Caco-2 (cell line): ENCODE data around the gene CST9. TPM values are rescaled to one million over a fixed set of nuclear protein-coding genes. Genes with fewer than 3 reads are reported as not detected.

Experiments used
- BruUV-seq: library from RNA; stranded (reverse); fragments of 400-500 nt; replicated peaks from 2 replicates; lab custom pipeline; 2021; lab: Mats Ljungman, UMichigan
- CTCF ChIA-PET: fragments of 300-600 bp; sonication (Branson Sonifier 250); formaldehyde crosslinking; loops from one replicate; lab custom pipeline; 2022; ENCODE audit warnings: antibody characterized with exemption; lab: Charles Lee
- POLR2A ChIA-PET: fragments of 300-600 bp; sonication (Branson Sonifier 250); formaldehyde crosslinking; loops from one replicate; lab custom pipeline; 2022; ENCODE audit warnings: antibody characterized with exemption; lab: Charles Lee
- DNase-seq, 2 experiments: peaks; one replicate each; pipeline versions ENCODE4 v3.0.0 to v3.0.0-alpha.2; 2020 to 2022
- H3K27me3 ChIP-seq: replicated peaks from 2 replicates; pipeline ENCODE4 v1.6.0; 2011; ENCODE audit warnings: low read length; ENCODE audit not compliant: control insufficient read depth, insufficient read depth
- H3K36me3 ChIP-seq: 2 replicates; pipeline ENCODE4 v1.5.1; 2011; ENCODE audit warnings: low read length; ENCODE audit not compliant: control insufficient read depth, insufficient read depth
- H3K4me1 ChIP-seq: fragments of 250-450 bp; sonication (Bioruptor Pico); 2 replicates; pipeline ENCODE4 v1.5.1; 2020; ENCODE audit warnings: mild to moderate bottlenecking
- H3K4me3 ChIP-seq: 2 replicates; pipeline ENCODE4 v1.5.1; 2011; ENCODE audit warnings: low read depth, mild to moderate bottlenecking, control low read depth, low read length
- H3K9me3 ChIP-seq: fragments of 250-450 bp; sonication (Bioruptor Pico); 2 replicates; pipeline ENCODE4 v1.5.1; 2020; ENCODE audit warnings: mild to moderate bottlenecking, moderate library complexity
- H3K27ac Mint-ChIP-seq: one replicate; pipeline ENCODE4 v1.8.0; 2022; ENCODE audit warnings: mixed read lengths; ENCODE audit not compliant: unreplicated experiment
- H3K27me3 Mint-ChIP-seq: one replicate; pipeline ENCODE4 v1.8.0; 2022; ENCODE audit warnings: mixed read lengths; ENCODE audit not compliant: insufficient read depth, unreplicated experiment
- H3K36me3 Mint-ChIP-seq: one replicate; pipeline ENCODE4 v1.8.0; 2022; ENCODE audit warnings: mild to moderate bottlenecking, mixed read lengths; ENCODE audit not compliant: insufficient read depth, unreplicated experiment
- H3K4me1 Mint-ChIP-seq: one replicate; pipeline ENCODE4 v1.8.0; 2022; ENCODE audit warnings: low read depth, mixed read lengths; ENCODE audit not compliant: unreplicated experiment
- H3K4me3 Mint-ChIP-seq: one replicate; pipeline ENCODE4 v1.8.0; 2022; ENCODE audit warnings: mild to moderate bottlenecking, moderate library complexity, mixed read lengths; ENCODE audit not compliant: unreplicated experiment
- H3K9me3 Mint-ChIP-seq: one replicate; pipeline ENCODE4 v1.8.0; 2022; ENCODE audit warnings: mixed read lengths; ENCODE audit not compliant: unreplicated experiment
- CTCF ChIP-seq, 2 experiments: fragments of 200-600 bp in 1 of 2; IDR thresholded peaks; 1 replicate in 1 of 2; 2 replicates in 1 of 2; pipeline versions ENCODE4 v1.5.1 to v1.8.0; 2011 to 2022; ENCODE audit warnings: antibody characterized with exemption in 1 of 2, control low read depth in 1 of 2, inconsistent platforms in 1 of 2, low read depth in 1 of 2, low read length in 1 of 2, mild to moderate bottlenecking in 1 of 2, moderate library complexity in 1 of 2; ENCODE audit not compliant: insufficient read depth in 1 of 2, severe bottlenecking in 1 of 2, unreplicated experiment in 1 of 2
- intact Hi-C: fragments of 100-400 bp; cut with micrococcal nuclease; formaldehyde crosslinking; loops from one replicate; pipeline ENCODE4 v1.10.0; 2022; ENCODE audit not compliant: unreplicated experiment
- total RNA-seq: library from RNA; stranded (reverse); gene quantifications from 2 replicates; pipeline ENCODE4 v1.2.3, GENCODE V29; 2022

CST9 gene
- total RNA-seq, 1 experiment from 2014 or later = not detected

GRCh38 chr20:23653400-23653938 is 47.8 kb upstream of the CST9 start:
- DNase-seq = no peak
- Mint-ChIP-seq H3K36me3 (no peaks in the 10 kb centered on the region), H3K27me3 (no peaks in the 10 kb centered on the region), H3K4me3 (no peak overlapping the region), H3K9me3 (no peaks in the 10 kb centered on the region), H3K27ac (no peak overlapping the region), H3K4me1 (peaks cover 21% of the 10 kb centered on the region)
- Histone ChIP-seq H3K4me3 (no peak overlapping the region), H3K36me3 (no peaks in the 10 kb centered on the region), H3K27me3 (no peaks in the 10 kb centered on the region), H3K4me1 (peaks cover 26% of the 10 kb centered on the region), H3K9me3 (no peaks in the 10 kb centered on the region)
- CTCF ChIA-PET = no interaction called here
- no TSS peak for BruUV-seq
- POLR2A ChIA-PET = no interaction called here
- intact Hi-C loops = no loop called here
- no peak for TF ChIP-seq CTCF (IDR thresholded peaks at IDR 0.05; ENCODE audit: insufficient read depth in 1 of 2, low read depth in 1 of 2, low read length in 1 of 2, severe bottlenecking in 1 of 2, unreplicated experiment in 1 of 2)

GRCh38 chr20:23652926-23653325 is 47.2 kb upstream of the CST9 start:
- ChIA-PET POLR2A (no interaction called here), CTCF (no interaction called here)
- Mint-ChIP-seq H3K4me1 (peaks cover 16% of the 10 kb centered on the region), H3K27me3 (no peaks in the 10 kb centered on the region), H3K36me3 (no peaks in the 10 kb centered on the region), H3K4me3 (no peak overlapping the region), H3K27ac (no peak overlapping the region), H3K9me3 (no peaks in the 10 kb centered on the region)
- Histone ChIP-seq H3K4me1 (peaks cover 21% of the 10 kb centered on the region), H3K27me3 (no peaks in the 10 kb centered on the region), H3K4me3 (no peak overlapping the region), H3K36me3 (no peaks in the 10 kb centered on the region), H3K9me3 (no peaks in the 10 kb centered on the region)
- intact Hi-C loops = no loop called here
- DNase-seq = no peak
- no peak for TF ChIP-seq CTCF (IDR thresholded peaks at IDR 0.05; ENCODE audit: insufficient read depth in 1 of 2, low read depth in 1 of 2, low read length in 1 of 2, severe bottlenecking in 1 of 2, unreplicated experiment in 1 of 2)
- no TSS peak for BruUV-seq

DNA sequence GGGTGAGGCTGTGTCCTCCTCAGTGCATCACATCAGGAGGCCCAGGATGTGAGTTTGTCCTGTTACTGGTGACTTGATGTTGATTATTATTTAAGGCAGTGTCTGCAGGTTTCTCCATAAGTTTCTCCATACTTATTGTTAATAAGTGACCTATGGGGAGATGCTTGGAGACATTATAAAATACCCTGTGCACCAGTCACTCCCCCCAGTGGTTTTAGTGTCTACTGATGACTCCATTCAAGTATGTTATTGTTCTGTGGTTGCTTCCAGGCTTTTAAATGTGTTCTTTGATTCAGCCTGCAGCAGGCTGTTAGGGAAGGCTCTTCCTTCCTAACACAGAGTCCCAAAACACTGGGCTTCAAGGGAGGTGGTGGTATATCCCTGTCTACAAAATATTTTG is 46.7 kb upstream of the CST9 start:
- ChIA-PET POLR2A (no interaction called here), CTCF (no interaction called here)
- Mint-ChIP-seq H3K27ac (no peak overlapping the region), H3K9me3 (no peaks in the 10 kb centered on the region), H3K4me3 (no peak overlapping the region), H3K36me3 (no peaks in the 10 kb centered on the region), H3K27me3 (no peaks in the 10 kb centered on the region), H3K4me1 (peaks cover 13% of the 10 kb centered on the region)
- no TSS peak for BruUV-seq
- H3K4me1 ChIP-seq = peaks cover 16% of the 10 kb centered on the region
- intact Hi-C loops = no loop called here
- no peak for TF ChIP-seq CTCF (IDR thresholded peaks at IDR 0.05; ENCODE audit: insufficient read depth in 1 of 2, low read depth in 1 of 2, low read length in 1 of 2, severe bottlenecking in 1 of 2, unreplicated experiment in 1 of 2)
- H3K27me3 ChIP-seq = no peaks in the 10 kb centered on the region
- no peak overlapping the region for H3K4me3 ChIP-seq
- H3K9me3 ChIP-seq = no peaks in the 10 kb centered on the region
- no peaks in the 10 kb centered on the region for H3K36me3 ChIP-seq
- DNase-seq = no peak
